Measurements from ENCODE around the gene RIN3. TPM values are rescaled to one million over a fixed set of nuclear protein-coding genes. Genes with fewer than 3 reads are reported as not detected.

RIN3 gene
- total RNA-seq, 1 donor from 2014 or later = 2.9 TPM

GRCh38 chr14:92726933-92727262 is 213.3 kb downstream of the RIN3 start:
- no peak for FAIRE-seq

GRCh38 chr14:92728759-92729364 is 215.3 kb downstream of the RIN3 start:
- peak; percentile 88 for DNase-seq (ENCODE audit: low read depth)
- H3K27me3 ChIP-seq (ENCODE audit: control insufficient read depth, insufficient read depth, low read length) = no peaks in the 10 kb centered on the region
- peaks cover 4% of the 10 kb centered on the region for H3K36me3 ChIP-seq (ENCODE audit: control insufficient read depth, insufficient read depth, low read length)
- peak; percentile 62 for FAIRE-seq
- TF ChIP-seq CTCF (IDR thresholded peaks at IDR 0.05; ENCODE audit: insufficient read depth, low read length, severe bottlenecking) = no peak
- H3K4me3 ChIP-seq (ENCODE audit: low read depth, low read length) = no peak overlapping the region

More at GRCh38 chr14:92726933-92727262, 213.3 kb downstream of the RIN3 start:
- no peak for TF ChIP-seq CTCF (IDR thresholded peaks at IDR 0.05; ENCODE audit: insufficient read depth, low read length, severe bottlenecking)
- Histone ChIP-seq H3K36me3 (ENCODE audit: control insufficient read depth, insufficient read depth, low read length) (peaks cover under 1% of the 10 kb centered on the region), H3K27me3 (ENCODE audit: control insufficient read depth, insufficient read depth, low read length) (no peaks in the 10 kb centered on the region), H3K4me3 (ENCODE audit: low read depth, low read length) (no peak overlapping the region)
- DNase-seq (ENCODE audit: low read depth) = no peak

- no peak overlapping the region for H3K4me3 ChIP-seq (ENCODE audit: low read depth, low read length)
- FAIRE-seq (no peak), DNase-seq (ENCODE audit: low read depth) (peak; percentile 48)
- no peaks in the 10 kb centered on the region for H3K27me3 ChIP-seq (ENCODE audit: control insufficient read depth, insufficient read depth, low read length)
- H3K36me3 ChIP-seq (ENCODE audit: control insufficient read depth, insufficient read depth, low read length) = peaks cover 4% of the 10 kb centered on the region
- no peak for TF ChIP-seq CTCF (IDR thresholded peaks at IDR 0.05; ENCODE audit: insufficient read depth, low read length, severe bottlenecking)
These were observed 216.2 kb downstream of the RIN3 start for GRCh38 chr14:92729634-92730358.

GRCh38 chr14:92731622-92732115 is 218.1 kb downstream of the RIN3 start:
- FAIRE-seq = no peak
- H3K4me3 ChIP-seq (ENCODE audit: low read depth, low read length) = no peak overlapping the region
- no peaks in the 10 kb centered on the region for H3K27me3 ChIP-seq (ENCODE audit: control insufficient read depth, insufficient read depth, low read length)
- TF ChIP-seq CTCF (IDR thresholded peaks at IDR 0.05; ENCODE audit: insufficient read depth, low read length, severe bottlenecking) = no peak
- DNase-seq (ENCODE audit: low read depth) = no peak
- H3K36me3 ChIP-seq (ENCODE audit: control insufficient read depth, insufficient read depth, low read length) = peaks cover 4% of the 10 kb centered on the region

- Histone ChIP-seq H3K27me3 (ENCODE audit: control insufficient read depth, insufficient read depth, low read length) (no peaks in the 10 kb centered on the region), H3K4me3 (ENCODE audit: low read depth, low read length) (no peak overlapping the region), H3K36me3 (ENCODE audit: control insufficient read depth, insufficient read depth, low read length) (peaks cover 4% of the 10 kb centered on the region)
- no peak for TF ChIP-seq CTCF (IDR thresholded peaks at IDR 0.05; ENCODE audit: insufficient read depth, low read length, severe bottlenecking)
- DNase-seq (ENCODE audit: low read depth) (no peak), FAIRE-seq (no peak)
These were observed 219.4 kb downstream of the RIN3 start for GRCh38 chr14:92733007-92733406.
